GM18507 (cell line): ENCODE measurements around the gene CNIH3.
"Not testable (repeated sequence)": the region's sequence is repeated elsewhere in the genome, so short reads cannot be mapped to it uniquely, and the experiment has no call there.

ENCODE experiments used
- DNase-seq: peaks from one replicate; pipeline ENCODE4 v3.0.0; 2011; ENCODE audit warnings: low read depth; ENCODE audit not compliant: insufficient read length; ENCODE audit errors: extremely low spot score
- FAIRE-seq: peaks from 2 replicates; lab custom pipeline; 2011; peaks lifted over from hg19 to GRCh38; lab: Jason Lieb, UNC

The CNIH3 gene

DNA sequence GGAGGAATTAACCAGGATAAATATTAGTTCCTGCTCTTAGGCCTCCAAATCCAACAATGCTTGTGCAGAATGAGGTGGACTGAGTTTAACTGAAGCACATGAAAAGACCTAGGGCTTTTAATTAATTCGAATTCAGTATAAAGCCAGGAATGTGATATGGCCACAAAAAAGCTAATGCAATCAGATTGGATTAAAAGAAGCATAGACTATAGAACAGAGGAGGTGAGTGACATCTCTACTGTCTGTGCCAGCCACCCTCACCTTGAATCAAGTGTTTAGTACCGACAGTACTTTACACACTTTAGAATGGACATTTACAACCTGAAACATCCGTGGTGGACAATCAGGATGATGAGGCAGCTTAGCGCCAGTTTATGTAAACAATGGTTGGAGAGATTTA is 62.1 kb downstream of the CNIH3 start:
- DNase-seq = no peak
- FAIRE-seq = no peak

DNA sequence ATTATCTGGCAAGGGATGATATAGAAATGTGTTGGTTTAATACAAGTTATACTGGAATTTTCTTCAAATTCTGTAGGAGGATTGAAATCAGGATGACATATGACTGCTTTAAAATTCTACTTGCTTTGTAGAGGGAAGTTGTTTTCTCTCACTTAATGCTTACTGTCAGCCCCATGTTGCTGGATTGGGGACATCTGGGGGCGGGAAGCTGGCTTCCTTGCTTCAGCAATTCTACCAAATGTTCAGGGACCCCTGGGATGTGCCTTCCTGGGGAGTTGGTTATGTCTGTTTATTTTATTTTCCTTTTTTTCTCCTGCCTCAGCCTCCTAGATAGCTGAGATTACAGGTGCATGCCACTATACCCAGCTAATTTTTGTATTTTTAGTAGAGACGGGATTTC is 63.5 kb downstream of the CNIH3 start:
- FAIRE-seq (no peak), DNase-seq (no peak)

DNA sequence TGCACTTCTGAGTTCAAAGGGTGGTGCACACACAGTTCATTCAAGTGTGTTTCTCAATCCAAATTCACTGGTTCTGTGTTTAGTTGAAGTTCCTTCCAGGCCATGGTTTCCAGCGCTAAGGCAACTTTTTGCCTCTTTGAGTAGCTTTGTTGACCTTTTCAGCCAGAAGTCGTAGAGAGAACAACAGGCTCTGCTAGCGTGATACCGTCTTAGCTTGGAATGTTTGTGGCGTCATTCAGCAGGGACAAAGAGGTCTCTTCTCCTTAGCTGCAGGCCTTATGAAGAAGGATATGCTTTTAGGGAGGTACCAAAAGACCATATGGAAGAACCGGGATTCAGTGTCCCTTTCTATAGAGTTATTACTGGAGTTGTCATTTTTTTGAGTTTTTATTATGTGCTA is 65.7 kb downstream of the CNIH3 start:
- FAIRE-seq (no peak), DNase-seq (no peak)

DNA sequence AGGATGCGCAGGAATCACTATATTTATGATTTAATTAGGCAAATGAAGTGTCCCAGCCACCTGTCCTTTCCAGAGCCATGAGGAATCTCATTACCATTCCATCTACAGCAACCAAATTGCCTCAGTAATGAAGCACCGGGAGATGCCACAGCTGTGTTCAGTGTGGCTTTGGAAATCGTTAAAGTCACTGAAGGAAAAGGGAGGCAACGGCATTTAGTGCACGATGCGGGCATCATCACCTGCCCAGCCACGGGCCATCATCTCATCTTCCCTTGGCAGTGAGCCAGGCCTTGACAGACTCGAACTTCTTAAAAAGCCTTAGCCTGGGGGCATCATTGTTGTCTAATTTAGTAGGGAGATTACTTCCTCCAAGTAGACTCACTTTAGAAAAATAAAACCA is 67.8 kb downstream of the CNIH3 start:
- DNase-seq (no peak), FAIRE-seq (no peak)

DNA sequence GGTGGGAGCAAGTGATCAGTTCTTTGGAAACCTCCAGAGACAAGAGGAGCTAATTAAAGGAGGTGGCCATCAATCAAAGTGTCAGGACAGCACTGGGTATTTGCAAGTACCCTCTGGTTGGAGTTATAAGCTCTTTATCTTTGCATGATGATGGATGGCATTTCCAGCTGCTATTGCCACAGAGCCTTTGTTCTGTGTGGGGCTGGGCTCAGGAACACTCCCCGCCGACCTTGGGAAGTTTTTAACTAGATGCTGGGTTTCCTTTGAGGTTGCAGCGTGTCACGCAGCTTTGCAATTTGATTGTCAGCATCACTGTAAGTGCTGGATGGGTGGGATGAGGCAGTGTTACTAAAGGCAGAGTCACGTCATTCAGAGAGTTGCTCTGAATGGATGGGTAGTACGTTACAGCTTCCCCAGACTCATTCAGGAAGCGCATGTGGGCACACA is 68.9 kb downstream of the CNIH3 start:
- DNase-seq (no peak), FAIRE-seq (no peak)

DNA sequence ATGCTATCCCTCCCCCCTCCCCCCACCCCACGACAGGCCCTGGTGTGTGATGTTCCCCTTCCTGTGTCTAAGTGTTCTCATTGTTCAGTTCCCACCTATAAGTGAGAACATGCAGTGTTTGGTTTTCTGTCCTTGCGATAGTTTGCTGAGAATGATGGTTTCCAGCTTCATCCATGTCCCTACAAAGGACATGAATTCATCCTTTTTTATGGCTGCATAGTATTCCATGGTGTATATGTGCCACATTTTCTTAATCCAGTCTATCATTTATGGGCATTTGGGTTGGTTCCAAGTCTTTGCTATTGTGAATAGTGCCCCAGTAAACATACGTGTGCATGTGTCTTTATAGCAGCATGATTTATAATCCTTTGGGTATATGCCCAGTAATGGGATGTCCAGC is 70.0 kb downstream of the CNIH3 start:
- DNase-seq, FAIRE-seq: not testable (repeated sequence)

DNA sequence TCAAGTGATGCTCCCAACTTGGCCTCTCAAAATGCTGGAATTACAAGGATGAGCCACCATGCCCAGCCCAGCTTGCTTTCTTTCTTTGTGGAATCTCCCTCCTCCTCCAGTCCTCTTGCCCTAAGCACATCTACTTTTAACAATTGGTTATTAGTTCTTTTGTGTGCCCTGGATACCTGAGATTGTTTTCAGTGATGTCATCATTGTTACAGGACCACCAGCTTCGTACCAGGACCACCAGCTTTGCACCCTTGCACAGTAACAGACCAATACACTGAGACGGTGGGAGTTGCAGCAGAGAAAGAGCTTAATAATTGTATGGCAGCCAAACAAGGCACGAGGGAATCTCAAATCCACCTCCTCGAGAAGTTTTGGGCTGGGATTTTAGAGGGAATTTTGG is 71.3 kb downstream of the CNIH3 start:
- no peak for FAIRE-seq
- no peak for DNase-seq

DNA sequence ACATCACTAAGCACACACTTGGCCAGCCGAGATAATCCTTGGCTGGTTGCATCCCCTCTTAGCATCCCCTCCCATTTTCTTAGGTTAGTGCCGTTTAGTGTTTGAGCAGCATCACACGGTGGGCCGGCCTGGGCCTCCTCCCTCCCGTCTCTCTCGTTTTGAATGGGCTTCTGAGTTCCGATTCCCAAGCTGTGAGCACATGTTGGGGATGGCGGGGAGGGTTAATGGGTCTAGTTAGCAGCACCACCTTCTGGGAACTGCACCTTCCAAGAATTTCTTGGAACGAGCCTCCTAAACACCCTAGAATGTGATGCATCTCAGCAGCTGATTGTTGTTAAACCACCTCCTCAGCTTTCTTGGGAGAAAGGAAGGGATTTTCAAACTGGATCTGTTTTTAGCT is 73.3 kb downstream of the CNIH3 start:
- DNase-seq (no peak), FAIRE-seq (no peak)

DNA sequence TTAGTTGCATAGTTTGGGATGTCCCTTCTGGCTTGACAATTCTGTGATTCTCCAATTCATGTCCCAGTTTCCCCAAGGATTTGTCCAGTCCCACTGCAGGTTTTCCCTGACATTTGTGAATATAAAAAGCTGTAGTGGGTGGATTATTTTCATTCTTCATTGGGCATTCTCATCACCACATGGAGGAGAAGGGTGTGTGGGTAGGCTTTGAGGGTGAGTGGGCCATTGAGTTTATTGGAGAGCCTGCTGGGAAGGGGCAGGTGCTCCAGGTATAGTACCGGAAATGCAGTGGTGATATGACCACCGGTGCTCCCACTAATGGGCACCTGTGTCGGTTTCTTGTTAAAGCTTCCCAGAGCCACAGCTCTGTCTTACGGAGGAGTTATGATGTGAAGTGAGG is 74.5 kb downstream of the CNIH3 start:
- FAIRE-seq (no peak), DNase-seq (no peak)

DNA sequence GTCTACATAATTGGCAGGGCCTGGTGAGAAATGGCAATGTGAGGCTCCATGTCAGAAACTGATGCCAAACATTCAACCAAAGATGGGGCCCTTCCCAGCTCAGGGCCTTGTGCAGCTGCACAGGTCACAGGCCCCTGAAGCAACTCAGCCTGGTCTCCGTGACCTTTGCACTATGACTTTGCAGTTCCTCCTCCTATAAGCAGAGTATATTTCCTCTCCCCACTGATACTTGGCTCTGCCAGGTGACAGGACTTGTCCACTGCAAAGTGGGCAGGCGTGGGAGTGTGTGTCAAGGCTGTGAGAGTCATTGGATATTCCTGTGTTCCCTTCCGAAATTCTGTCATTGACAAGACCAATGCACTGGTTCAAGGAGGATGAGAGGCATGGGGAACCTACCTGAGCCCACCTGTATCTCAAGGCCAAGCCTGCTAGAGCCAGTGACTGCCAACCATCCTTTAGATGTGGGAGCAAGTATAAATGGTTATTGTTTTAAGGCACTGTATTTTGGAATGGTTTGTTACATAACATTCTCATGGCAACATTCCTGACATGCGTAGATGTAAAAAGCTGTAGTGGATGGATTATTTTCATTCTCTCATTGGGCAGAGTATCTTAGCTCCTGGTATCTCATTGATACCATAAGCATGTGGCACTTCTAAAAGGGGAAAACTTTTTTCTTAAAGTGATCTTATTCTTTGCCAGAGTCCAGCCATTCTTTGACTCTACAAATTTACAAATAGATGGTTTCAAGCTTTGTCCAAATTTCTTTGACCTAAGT is 75.2 kb downstream of the CNIH3 start:
- no peak for FAIRE-seq
- no peak for DNase-seq

DNA sequence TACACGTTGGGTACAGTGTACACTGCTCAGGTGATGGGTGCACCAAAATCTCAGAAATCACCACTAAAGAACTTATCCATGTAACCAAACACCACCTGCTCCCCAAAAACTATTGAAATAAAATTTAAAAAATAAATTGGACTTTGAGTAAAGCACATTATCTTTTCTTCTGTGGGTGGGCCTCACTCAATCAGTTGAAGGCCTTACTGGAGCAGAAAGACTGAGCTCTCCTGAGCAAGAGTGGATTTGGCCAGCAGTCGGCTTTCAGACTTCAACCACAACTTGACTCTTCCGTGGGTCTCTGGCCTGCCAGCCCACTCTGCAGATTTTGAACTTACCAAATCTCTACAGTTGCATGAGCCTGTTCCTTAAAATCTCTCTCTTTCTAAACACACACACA is 78.9 kb downstream of the CNIH3 start:
- FAIRE-seq (no peak), DNase-seq (no peak)

DNA sequence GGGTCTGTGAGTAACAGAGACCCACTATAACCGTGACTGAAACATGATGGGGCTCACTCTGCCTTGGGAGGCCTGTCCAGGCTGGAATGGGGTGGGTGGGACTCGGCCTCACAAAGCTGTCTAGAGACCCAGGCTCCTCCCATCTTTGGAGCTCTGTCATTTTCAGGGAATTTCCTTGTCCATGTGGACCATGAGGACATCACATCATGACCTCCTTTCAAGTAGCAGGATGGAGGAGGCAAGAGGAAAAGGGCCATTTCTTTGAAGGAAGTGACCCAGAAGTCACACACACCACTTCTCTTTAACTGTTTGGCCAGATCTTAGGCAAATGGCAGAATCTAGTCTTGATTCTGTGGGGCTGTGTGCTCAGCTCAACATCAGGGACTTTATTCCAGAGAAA is 79.9 kb downstream of the CNIH3 start:
- FAIRE-seq (no peak), DNase-seq (no peak)

DNA sequence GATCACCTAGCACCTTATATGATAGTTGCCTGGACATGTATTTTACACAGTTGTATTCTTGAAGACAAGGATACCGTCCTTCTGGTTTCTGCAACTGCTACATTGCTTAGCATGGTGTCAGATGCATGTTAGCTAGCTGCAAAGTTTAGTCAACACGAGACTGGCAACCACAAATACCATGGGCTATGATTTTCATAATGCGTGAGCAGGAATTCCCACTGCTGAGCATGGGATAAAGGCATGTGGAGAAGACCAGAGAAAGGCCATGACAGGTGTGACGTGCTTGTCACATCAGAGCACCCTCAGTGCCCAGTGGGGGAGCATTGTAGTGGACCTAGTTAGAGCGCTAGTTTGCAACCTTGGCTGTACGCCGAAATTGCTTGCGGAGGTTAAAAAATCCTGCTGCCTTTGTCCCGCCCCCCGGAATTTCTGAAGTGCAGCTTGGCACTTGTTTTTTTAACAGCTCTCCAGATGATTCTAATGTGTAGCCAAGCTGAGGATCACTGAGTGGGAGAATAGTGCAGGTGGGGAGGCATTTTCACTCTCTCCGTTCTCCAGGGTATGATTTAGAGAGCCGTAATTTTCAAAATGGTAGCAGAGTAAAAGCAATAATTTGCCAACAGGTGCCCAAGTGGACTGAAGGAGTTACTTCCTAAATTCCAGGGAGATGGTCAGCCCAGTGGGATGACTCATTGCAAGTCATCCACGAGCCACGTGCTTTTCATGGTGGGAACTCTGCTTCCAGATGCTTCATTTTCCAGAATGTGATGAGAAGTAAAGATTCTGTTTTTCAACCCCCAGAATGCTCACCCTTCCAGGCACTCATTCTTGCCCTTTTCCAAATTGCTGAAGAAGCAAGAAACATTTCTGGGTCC is 81.0 kb downstream of the CNIH3 start:
- no peak for FAIRE-seq
- no peak for DNase-seq

DNA sequence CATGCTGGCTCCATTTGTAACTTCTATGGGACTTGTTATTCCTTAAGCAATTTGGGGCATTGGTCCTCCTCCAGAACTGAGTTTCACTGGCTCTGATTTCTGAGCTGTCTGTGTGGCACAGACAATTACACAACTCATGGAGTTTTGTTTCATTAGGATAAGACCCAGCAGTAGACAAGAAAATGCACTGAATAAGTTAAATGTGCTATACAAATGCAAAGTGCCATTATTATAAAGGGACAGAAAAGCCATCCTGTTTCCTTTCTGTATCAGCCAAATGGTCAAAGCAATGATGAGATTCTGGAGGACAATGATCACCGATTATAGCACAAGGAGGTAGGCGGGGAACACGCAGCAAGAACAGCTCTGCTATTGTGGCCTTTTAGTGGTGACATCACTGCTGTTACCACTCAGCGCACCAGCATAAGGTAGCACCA is 81.9 kb downstream of the CNIH3 start:
- FAIRE-seq (no peak), DNase-seq (no peak)

DNA sequence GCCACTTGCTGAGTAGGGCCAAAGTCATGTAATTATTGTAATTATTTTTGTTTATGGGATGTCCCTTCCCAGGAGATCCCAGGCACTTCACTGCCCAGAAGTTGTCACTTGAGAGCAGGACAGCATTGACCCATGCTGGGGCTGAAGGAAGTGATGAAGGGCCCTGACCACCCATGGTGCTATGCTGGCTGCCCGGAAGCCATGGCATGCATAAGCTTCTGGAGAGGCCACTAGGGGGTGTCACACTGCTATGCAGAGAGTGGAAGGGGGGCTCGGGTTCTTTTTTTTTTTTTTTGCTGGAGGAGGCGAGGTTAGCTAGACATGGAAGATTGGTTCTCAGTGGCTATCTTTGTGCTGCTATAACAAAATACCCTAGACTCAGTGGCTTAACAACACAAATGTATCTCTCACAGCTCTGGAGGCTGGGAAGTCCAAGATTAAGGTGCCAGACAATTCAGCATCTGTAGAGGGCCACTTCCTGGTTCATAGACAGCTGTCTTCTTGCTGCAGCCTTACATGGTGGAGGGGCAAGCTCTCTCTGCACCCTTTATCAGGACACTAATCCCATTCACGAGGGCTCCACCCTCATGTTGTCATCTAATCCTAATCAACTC is 84.9 kb downstream of the CNIH3 start:
- FAIRE-seq (peak; percentile 59), DNase-seq (peak; percentile 32)

DNA sequence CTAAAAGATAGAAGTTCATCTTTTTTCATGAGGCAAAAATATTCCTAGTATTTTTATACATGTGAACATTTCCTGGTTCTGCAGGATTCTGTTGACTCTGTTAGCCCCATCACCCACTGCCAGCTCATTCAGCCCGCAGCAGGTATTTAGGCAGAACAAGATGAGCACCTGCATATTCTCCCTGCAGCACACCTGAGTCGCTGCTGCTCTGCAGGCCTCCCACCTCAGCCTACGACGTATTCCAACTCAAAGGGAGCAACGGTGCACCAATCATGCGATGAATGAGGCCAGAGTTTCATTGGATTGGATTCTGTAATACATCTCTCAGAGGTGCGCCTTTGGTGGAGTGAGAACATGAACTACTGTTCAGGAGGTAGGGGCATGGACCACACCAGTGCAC is 87.6 kb downstream of the CNIH3 start:
- DNase-seq = no peak
- no peak for FAIRE-seq

DNA sequence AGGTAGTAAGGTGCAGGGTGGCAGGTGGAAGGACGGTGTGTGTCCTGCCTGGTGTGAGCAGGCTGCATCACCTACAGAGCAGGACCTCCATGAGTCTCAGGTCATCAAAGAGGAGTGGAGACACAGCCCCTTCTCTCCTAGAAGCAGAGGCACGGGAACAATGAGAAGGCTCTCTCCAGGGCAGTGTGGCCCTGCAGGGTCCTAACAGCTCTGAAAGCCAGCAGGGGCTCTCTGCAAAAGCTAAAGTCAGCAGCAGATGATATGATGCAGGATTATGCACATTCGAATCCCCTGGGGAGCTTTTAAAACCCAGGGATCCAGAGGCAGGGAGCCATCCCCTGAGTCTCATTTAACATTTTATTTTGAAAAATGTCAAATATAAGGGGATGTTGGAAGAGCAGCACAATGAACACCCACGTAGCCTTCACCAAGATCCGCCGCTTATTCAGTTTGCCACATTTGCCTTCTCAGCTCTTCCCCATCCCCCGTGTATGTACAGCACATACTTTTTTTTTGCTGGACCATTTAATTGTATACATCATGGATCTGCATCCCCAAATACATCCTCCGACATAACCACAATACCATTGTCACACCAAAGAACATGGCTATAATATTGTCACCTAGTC is 88.1 kb downstream of the CNIH3 start:
- DNase-seq = no peak
- no peak for FAIRE-seq

DNA sequence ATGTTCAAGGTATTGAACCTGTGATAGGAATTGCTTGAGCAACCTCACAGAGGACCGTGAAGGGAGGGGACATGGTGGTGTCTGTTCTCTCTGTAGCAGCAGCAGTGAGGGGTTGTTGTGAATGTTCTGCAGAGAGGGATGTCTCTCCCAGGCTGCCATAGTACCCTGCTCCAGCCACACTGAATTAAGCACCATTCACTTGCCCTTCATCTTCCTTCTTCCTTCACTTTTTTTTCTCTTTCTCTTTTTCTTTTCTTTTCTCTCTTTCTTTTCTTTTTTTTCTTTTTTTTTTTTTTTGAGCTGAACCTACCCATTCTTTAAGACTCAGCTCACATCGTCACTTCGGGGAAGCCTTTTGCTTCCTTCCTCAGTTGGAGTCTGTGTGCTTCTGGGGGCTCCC is 89.5 kb downstream of the CNIH3 start:
- FAIRE-seq (no peak), DNase-seq (no peak)

DNA sequence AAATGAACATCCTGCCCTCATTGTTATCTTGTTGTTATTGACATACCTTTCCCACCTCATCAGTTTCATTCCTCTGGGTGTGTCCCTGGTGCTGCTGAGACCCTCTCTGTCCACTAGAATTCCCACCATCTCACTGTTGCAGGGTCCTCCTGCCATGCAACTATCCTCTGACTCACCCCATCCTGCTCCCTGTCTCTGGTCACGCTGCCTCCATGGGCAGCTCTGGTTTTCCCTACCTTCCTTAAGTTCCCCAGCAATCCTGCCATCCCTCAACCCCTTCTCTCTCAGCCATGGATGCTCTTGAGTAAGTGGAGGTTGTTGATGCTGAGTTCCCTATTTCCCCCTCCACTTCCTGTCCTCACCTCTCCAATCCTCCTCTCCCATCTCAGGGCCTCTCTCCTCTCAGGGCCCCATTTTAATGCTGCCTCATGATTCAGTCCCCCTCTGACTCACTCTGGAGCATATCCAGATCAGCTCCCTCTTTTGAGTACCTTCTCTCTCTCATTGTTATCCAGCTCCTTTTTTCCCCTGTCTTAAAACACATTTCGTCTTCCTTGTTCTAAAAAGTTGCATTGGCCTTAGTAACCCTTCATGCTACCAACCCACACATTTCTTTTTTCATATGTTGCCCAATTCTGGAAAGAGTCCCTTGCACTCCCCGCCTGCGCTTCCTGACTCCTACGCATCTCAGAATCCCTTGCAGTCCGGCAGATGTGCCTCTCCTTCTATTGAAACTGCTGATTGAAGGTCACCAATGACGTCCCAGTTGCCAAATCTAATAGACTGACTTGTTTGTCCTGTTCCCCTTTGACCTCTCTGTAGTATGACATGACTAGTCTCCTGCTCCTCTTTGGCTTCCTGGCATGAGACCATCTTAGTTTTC is 92.0 kb downstream of the CNIH3 start:
- DNase-seq (no peak), FAIRE-seq (no peak)
